GM12874 (cell line): ENCODE results near the gene PLEKHA8.

ENCODE experiments used
- CTCF ChIP-seq: IDR thresholded peaks from 2 replicates; pipeline ENCODE4 v1.5.1; 2011; ENCODE audit warnings: low read depth, mild to moderate bottlenecking, control low read depth, low read length, moderate library complexity; ENCODE audit not compliant: insufficient read depth

Gene PLEKHA8

DNA sequence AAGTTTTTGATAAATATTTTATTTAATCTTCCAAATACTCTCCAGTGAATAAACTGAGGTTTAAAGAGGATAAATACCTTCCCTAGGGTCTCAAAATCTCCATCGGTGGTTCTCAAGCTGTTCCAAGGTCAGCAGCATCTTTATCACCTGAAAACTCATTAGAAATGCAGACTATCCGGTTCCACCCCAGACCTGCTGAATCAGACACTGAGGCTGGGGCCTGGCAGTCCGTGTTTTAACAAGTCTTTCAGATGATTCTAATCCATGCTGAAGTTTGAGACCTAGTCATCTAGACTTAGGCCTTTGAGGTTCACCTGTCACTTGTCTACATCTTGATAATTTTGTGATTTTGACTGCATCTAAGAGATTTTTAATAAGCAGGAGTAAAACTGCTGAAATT, 37.5 kb downstream of the PLEKHA8 start:
- TF ChIP-seq CTCF, result no peak

GRCh38 chr7:30066687-30067086, 38.5 kb downstream of the PLEKHA8 start:
- no peak for TF ChIP-seq CTCF

DNA sequence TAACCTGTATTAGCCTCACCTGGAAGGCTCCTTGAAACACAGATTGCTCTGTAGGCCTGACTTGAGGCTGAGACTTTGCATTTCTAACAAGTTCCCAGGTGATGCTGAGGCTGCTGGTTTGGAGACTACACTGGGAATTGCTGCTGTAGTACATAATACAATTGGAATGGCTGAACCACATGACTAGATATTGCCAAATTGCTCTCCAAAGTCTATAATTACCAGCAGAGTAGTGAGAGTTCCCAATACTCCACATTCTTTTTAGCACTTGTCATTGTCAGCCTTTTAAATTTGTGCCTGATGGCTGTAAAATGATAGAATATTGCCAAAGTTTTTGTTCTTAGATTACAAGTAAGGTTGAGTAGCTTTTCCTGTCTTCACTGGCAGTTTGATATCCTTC, 39.9 kb downstream of the PLEKHA8 start:
- no peak for TF ChIP-seq CTCF

- no peak for TF ChIP-seq CTCF
These were observed 41.1 kb downstream of the PLEKHA8 start for GRCh38 chr7:30069096-30069867.

GRCh38 chr7:30070052-30070451, 41.8 kb downstream of the PLEKHA8 start:
- TF ChIP-seq CTCF, result no peak

- TF ChIP-seq CTCF, result no peak
These were observed 44.5 kb downstream of the PLEKHA8 start for GRCh38 chr7:30072735-30073134.

- peak; percentile 28; the same call in 1 of the 2 replicates for TF ChIP-seq CTCF
These were observed 46.3 kb downstream of the PLEKHA8 start for GRCh38 chr7:30074422-30075030.
